Medulla oblongata (tissue), 1 donor: ENCODE results near the gene ZNF675.
"Not testable (repeated sequence)": the region's sequence is repeated elsewhere in the genome, so short reads cannot be mapped to it uniquely, and the experiment has no call there.

Experiments
- DNase-seq: peaks from one replicate; pipeline ENCODE4 v3.0.0-alpha.2; 2015; ENCODE audit errors: extremely low spot score

The ZNF675 gene

DNA sequence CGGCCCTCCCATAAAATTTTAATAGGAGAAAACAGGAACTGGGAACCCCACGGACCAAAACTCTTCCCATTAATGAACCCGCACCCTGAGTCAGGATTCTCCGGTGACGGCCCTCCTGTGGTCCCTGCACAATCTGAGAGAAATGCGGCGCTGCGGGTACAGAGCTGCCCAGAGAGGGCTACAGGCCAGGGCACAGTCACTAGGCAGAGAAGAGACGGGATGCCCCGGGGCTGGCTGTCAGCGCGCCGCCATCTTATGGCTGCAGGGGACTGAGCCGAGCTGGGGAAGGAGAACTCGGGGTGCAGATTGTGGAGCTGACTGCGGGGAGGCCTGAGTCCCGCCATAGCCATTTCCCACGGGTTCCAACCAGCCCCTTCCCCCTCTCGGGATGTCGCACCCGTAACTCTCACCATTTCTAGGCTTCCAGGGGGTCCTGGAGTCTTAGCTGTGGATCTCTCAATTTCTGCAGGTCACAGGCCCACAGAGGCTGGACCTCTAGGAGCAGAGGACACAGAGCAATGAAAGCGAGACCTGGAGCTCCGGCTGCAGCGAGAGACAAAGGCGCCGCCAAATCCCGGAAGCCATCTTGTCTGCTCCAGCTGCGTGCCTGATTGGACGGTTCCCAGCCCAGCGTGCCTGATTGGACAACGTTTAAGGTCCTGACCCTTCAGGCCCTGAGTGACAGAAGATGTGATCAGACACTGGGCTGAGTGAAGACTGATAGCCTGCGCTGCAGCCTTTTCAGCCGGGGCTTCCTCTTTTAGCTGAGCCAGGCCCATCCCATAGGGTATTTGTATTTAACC lies at the start of gene ZNF675:
ZNF675 (minus strand) TSS at position 592 of the 803 bp plus-strand sequence; CDS start at position 413, 179 bp downstream.
- peak; percentile 96 for DNase-seq

DNA sequence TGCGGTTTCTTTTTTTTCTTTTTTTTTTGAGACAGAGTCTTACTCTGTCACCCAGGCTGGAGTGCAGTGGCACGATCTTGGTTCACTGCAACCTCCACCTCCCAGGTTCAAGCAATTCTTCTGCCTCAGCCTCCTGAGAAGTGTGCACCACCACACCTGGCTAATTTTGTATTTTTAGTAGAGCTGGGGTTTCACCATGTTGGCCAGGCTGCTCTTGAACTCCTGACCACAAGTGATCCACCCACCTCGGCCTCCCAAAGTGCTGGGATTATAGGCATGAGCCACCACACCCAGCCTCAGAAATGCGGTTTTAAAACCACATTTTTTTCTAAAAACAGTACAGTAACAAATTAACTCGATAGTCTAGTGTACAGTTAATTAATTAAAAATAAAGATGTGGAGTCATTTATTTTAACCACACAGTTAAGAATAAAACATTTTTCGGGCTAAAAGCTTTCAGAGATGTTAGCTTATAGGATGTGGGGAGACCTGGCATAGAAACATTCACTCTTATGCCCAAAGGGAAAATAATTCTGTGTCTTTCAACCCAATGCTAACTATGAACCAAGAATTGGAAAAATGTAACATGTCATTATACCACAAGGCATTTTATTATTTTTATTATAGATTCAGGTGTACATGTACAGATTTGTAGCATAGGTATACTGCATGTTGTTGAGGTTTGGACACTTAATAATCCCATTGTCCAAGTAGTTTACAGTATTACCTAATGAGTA lies 43.9 kb upstream of the ZNF675 start:
- not testable (repeated sequence) for DNase-seq

DNA sequence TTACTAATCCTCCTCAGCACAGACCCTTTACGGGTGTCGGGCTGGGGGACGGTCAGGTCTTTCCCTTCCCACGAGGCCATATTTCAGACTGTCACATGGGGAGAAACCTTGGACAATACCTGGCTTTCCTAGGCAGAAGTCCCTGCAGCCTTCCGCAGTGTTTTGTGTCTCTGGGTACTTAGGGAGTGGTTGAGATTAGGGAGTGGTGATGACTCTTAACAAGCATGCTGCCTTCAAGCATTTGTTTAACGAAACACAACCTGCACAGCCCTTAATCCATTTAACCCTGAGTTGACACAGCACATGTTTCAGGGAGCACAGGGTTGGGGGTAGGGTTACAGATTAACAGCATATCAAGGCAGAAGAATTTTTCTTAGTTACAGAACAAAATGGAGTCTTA lies 37.1 kb upstream of the ZNF675 start:
- DNase-seq: not testable (repeated sequence)

DNA sequence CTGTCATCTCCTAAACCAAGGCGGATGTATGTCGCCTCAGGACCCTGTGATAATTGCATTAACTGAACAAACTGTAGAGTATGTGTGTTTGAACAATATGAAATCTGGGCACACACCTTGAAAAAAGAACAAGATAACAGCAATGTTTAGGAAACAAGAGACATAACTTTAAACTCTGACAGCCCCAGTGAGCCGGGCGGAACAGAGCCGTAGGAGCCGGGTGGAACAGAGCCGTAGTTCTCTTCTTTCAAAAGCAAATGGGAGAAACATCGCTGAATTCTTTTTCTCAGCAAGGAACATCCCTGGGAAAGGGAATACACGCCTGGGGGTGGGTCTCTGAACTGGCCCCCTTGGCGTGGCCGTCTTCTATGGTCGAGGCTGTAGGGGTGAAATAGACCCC lies 31.8 kb upstream of the ZNF675 start:
- DNase-seq: no peak

DNA sequence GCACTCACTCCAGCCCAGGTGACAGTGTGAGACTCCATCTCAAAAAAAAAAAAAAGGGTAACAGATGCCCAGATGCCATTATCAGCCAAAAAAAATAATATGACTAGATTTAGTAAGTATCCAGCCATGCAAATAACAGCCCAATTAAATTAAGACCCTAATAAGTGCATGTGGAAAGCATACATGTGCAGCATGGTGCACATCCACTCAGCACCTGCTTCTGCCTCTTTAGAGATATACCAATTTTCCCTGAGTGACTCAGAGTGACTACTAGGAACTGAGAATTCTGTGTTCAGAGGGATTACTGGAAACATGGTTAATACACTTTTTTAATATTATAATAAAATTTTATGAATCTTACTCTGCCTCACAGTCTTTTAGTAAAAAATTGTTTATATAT lies 29.8 kb upstream of the ZNF675 start:
- DNase-seq: no peak

DNA sequence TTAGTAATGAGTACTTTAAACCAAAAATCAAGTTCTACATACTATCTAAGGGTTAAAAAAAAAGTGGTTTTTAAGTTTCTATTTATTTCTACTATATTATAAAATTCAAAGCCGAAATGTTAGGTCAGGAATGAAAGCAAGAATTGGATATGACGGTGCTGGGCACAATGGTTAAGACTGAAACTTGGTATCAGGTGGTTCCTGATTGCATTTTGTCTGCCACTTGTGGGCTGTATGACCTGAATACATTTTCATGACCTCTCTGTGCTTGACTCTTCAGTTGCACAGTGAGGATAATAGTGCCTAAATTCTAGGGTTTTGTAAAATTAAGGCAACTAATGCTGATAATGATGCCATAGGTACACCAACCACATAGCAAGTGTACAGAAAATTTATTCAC lies 22.3 kb upstream of the ZNF675 start:
- no peak for DNase-seq

DNA sequence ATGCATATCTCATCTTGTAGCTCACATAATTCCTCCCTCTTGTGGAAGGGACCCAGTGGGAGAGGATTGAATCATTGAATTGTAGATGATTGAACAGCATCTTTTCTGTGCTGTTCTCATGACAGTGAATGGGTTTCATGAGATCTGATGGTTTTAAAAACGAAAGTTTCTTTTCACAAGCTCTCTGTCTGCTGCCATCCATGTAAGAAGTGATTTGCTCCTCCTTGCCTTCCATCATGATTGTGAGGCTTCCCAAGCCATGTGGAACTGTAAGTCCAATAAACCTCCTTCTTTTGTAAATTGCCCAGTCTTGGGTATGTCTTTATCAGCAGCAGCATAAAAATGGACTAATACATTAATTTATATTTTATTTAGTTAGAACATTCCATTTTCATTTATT lies 19.6 kb upstream of the ZNF675 start:
- no peak for DNase-seq

DNA sequence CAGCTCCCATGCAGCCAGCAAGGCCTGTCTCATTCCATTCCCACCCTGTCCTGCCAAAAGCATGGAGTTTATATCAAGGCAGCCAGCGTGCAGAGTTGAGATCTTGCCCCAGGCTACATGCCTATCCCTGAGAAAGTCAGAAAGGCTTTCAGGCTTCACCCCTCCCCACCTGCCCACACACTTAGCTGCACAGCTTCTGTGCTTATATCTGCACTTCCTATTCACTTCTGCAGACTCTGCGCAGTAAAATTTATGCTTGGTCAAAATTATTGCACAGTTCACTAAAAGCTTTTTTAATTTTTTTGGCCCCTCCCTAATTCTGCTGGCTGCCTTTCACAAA lies 12.5 kb upstream of the ZNF675 start:
- DNase-seq: no peak

DNA sequence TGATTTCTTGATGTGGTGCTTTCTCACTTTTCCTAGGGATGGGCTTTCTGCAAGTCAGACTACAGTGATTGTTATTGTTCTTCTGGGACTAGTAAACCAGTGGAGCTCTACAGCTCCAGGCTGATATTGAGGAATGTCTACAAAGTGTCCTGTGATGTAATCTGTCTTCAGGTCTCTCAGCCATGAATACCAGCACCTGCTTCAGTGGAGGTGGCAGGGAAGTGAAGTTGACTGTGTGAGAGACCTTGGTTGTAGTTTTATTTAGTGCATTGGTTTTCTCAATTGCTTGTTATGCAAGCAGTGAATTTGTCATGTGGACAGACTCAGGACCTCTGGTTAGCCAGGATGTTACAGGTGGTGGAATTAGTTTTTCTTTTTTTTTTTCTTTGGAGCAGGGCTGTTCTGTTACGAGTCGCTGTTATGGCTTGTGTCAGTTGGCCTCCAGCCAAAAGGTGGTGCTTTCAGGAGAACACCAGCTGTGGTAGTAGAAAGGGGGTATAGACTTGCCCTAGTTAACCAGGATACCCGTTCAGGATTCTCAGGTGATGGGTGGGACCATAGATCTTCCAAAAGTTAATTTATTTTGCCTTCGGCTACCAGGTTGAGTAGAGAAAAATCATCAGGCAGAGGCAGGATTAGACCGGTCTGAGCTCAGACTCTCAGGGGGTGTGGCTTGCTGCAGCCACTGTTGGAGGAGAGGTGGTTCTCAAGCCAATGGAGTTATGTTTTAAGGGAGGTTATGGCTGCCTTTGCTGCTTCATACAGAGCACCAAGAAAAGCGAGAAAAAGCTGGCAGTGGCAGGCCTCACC lies 11.9 kb upstream of the ZNF675 start:
- no peak for DNase-seq

DNA sequence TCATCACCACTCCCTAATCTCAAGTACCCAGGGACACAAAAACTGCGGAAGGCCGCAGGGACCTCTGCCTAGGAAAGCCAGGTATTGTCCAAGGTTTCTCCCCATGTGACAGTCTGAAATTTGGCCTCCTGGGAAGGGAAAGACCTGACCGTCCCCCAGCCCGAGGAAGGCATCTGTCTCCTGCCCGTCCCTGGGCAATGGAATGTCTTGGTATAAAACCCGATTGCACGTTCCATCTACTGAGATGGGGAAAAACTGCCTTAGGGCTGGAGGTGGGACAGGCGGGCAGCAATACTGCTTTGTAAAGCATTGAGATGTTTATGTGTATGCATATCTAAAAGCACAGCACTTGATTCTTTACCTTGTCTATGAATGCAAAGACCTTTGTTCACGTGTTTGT lies 5.9 kb upstream of the ZNF675 start:
- DNase-seq: not testable (repeated sequence)

DNA sequence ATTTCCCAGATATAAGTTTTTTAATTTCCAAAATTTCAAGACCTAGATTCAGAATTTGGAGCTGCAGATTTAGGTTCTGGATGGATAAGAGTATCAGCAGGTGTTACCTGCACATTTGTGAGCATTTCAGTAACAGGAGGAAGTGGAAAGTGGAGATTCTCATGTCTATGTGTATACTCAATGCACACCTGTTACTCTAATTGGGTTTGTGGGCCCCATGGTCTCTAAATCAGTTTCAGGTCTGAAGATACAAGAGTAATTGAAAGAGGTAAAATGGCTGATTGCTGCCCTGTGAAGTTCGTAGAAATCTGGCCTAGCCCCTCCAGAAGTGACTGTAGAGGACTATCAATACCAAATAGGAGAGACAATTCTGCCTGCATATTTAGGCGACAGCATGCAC lies 13.9 kb downstream of the ZNF675 start:
- no peak for DNase-seq

DNA sequence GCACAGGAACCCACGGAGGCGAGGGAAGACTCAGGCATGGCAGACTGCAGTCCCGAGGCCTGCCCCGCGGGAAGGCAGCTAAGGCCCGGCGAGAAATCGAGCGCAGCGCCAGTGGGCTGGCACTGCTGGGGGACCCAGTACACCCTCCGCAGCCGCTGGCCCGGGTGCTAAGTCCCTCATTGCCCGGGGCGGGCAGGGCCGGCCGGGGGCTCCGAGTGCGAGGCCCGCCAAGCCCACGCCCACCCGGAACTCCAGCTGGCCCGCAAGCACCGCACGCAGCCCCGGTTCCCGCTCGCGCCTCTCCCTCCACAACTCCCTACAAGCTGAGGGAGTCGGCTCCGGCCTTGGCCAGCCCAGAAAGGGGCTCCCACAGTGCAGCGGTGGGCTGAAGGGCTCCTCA lies 18.4 kb downstream of the ZNF675 start:
- DNase-seq: not testable (repeated sequence)

DNA sequence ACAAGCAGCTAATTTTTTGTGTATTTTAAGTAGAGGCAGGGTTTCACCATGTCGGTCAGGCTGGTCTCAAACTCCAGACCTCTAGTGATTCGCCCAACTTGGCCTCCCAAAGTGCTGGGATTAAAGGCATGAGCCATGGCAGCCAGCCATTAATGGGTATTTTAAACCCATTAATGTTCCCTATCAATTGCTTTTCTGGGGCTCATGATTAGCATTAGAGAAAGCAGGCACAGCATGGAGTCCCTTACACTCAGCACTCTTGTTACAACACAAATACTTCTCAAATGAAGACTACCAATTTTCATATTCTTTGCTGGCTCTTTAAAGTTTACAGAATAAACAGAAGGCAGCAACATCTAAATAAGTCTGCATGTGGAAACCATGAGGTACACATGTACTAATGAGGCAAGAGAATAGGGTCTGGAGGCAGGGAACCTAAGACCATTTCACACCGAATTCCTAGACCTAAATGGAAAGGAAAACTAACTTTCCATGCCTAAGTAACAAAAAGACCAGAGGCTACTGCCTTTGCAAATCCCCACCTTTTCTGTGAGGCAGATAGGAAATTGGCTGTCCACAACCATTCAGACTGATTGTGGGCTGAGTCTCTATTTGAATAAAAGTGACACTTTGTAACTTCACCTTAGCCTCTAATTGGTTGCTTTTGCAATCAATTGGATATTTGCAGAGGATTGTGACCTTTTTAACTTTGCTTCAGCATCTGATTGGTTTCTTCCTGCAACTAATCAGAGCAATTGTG lies 21.2 kb downstream of the ZNF675 start:
- DNase-seq: no peak

DNA sequence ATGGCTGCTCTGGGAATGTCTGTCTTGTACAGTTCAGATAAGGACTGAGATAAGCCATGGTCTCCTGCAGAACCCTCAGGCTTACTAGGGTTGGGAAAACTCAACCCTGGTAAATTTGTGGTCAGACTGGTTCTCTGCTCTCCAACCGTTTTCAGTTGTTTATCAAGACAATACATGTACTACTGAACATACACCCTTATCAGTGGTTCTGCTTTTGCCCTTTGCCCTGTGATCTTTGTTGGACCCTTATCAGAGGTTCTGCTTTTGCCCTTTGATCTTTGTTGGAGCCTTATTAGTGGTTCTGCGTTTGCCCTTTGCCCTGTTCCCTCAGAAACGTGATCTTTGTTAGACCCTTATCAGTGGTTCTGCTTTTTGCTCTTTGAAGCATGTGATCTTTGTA lies 37.2 kb downstream of the ZNF675 start:
- DNase-seq: not testable (repeated sequence)
